ENCODE data around the gene PPHLN1.

The PPHLN1 gene

DNA sequence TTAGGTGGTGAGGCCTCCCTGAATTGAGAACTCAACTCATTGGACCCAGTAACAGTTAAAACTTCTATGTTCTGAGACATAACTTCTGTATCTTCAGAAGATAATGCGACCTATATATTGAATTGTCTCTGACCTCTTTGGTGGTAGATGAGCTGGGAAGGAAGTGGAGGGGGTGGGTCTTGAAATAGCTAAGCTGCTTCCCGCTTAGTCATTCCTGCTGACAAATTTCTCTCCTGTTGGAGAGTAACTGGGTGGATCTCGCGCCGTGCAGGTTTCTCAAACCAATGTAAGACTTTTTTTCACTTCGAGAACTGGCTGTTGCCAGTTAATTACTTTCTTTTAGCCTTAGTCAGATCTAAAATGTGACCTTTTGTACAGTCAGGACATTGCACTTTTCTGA lies 100.8 kb downstream of the PPHLN1 start:
- no peak for TF ChIP-seq HDGF (IDR thresholded peaks at IDR 0.05; ENCODE audit: borderline replicate concordance)
- TF ChIP-seq ARNT (IDR thresholded peaks at IDR 0.05), result no peak
- no peak for TF ChIP-seq BHLHE40 (IDR thresholded peaks at IDR 0.05; ENCODE audit: borderline replicate concordance)
- no peak for TF ChIP-seq CTBP1 (IDR thresholded peaks at IDR 0.05; ENCODE audit: borderline replicate concordance)
- no peak for TF ChIP-seq ELF4 (IDR thresholded peaks at IDR 0.05)
- TF ChIP-seq L3MBTL2 (conservative IDR thresholded peaks at IDR 0.05), result no peak
- no peak for TF ChIP-seq LEF1 (IDR thresholded peaks at IDR 0.05; ENCODE audit: borderline replicate concordance)
- TF ChIP-seq SUZ12 (IDR thresholded peaks at IDR 0.05), result no peak
- TF ChIP-seq ZNF384 (IDR thresholded peaks at IDR 0.05), result no peak
- TF ChIP-seq SP1 (IDR thresholded peaks at IDR 0.05), result no peak
- no peak for TF ChIP-seq FOXK2 (IDR thresholded peaks at IDR 0.05)
- CTCF ChIA-PET, result no interaction called here
- DNase-seq (ENCODE audit: extremely low spot score), result no peak
- POLR2A ChIA-PET, result no interaction called here

DNA sequence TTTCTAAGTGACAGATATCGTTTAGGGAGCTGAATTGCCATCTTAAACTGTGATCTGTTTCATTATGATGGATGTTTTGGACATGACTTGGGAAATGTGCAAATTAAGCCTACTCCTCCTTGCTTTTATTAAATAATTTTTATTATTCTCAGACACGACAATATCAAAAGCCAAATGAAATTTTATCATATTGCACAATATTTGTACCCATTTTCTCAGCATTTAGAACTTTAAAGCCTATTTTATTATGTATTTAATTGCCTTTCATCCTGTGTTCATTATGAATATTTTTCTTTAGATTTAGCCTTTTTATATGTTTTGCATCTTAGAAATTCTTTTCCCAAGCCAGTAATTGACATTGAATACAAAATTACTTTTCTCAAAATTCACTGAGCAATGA lies 102.9 kb downstream of the PPHLN1 start:
- POLR2A ChIA-PET, result no interaction called here
- CTCF ChIA-PET, result interaction anchor here (0.7 kb wide), 1 partner anchor 1107 kb away, joined by 3 read pairs; no protein-coding TSS in a partner anchor
- DNase-seq (ENCODE audit: extremely low spot score), result no peak
- TF ChIP-seq ELF4 (IDR thresholded peaks at IDR 0.05) (no peak), LEF1 (IDR thresholded peaks at IDR 0.05; ENCODE audit: borderline replicate concordance) (no peak), FOXM1 (IDR thresholded peaks at IDR 0.05; ENCODE audit: borderline replicate concordance) (no peak), HDGF (IDR thresholded peaks at IDR 0.05; ENCODE audit: borderline replicate concordance) (no peak), TARDBP (IDR thresholded peaks at IDR 0.05) (no peak), L3MBTL2 (conservative IDR thresholded peaks at IDR 0.05) (no peak), ARNT (IDR thresholded peaks at IDR 0.05) (no peak)

DNA sequence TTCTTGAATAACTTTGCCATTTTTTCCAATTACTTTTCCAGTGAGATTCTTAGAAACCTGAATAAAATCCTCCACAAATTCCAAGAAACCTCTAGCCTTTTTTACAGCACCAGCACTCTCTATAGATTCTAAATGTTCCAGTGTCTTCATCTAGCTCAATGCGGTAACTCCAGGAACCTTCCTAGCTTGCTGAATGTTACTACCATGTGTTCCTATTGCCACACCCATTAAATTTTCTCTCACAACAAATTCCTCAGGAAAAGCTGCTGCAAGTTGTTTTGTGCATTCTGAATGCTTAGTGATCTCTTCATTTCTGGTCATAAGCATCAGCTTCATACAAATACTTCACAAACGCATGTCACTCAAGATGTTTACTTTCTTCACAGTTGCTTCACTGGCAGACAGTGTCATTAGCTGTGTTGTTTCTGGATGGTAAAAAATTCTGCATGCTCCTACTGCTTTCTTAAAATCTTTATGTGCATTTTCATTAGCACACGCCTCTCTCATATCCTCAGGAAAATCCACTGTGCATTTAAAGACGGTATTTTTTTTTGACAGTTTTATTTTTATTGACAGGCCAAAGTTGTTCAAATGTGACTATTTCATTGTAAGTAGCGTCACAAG lies 106.7 kb downstream of the PPHLN1 start:
- ChIA-PET POLR2A (interaction anchor here (1.0 kb wide), 1 partner anchor 10 kb away, joined by 3 read pairs; no protein-coding TSS in a partner anchor), CTCF (no interaction called here)
- TF ChIP-seq HDGF (IDR thresholded peaks at IDR 0.05; ENCODE audit: borderline replicate concordance) (no peak), FOXM1 (IDR thresholded peaks at IDR 0.05; ENCODE audit: borderline replicate concordance) (no peak), ELF4 (IDR thresholded peaks at IDR 0.05) (no peak), NFRKB (IDR thresholded peaks at IDR 0.05) (no peak), LEF1 (IDR thresholded peaks at IDR 0.05; ENCODE audit: borderline replicate concordance) (no peak), FOXA1 (IDR thresholded peaks at IDR 0.05) (no peak), TARDBP (IDR thresholded peaks at IDR 0.05) (no peak), SUZ12 (IDR thresholded peaks at IDR 0.05) (no peak), BHLHE40 (IDR thresholded peaks at IDR 0.05; ENCODE audit: borderline replicate concordance) (no peak), FOXK2 (IDR thresholded peaks at IDR 0.05) (no peak), ARNT (IDR thresholded peaks at IDR 0.05) (no peak), SP1 (IDR thresholded peaks at IDR 0.05) (no peak), L3MBTL2 (conservative IDR thresholded peaks at IDR 0.05) (no peak), ZNF384 (IDR thresholded peaks at IDR 0.05) (no peak), CTBP1 (IDR thresholded peaks at IDR 0.05; ENCODE audit: borderline replicate concordance) (no peak)
- TF ChIP-seq, protein P1, sequence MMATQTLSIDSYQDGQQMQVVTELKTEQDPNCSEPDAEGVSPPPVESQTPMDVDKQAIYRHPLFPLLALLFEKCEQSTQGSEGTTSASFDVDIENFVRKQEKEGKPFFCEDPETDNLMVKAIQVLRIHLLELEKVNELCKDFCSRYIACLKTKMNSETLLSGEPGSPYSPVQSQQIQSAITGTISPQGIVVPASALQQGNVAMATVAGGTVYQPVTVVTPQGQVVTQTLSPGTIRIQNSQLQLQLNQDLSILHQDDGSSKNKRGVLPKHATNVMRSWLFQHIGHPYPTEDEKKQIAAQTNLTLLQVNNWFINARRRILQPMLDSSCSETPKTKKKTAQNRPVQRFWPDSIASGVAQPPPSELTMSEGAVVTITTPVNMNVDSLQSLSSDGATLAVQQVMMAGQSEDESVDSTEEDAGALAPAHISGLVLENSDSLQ (IDR thresholded peaks at IDR 0.05), result no peak

DNA sequence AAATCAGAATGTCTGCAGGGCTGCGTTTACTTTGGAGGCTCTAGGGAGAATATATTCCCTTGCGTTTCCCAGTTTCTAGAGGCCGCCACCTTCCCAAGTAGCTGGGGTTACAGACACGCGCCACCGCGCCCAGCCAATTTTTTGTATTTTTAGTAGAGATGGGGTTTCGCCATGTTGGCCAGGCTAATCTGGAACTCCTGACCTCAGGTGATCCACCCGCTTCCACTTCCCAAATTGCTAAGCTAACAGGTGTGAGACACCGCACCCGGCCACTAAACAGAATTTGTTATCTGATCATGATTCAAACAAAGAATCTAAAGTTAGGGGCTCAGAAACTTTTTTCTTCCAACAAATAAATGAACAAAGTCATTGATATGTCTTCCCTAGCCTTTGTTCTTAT lies 114.6 kb downstream of the PPHLN1 start:
- DNase-seq (ENCODE audit: extremely low spot score), result no peak
- CTCF ChIA-PET, result no interaction called here
- no peak for TF ChIP-seq SUZ12 (IDR thresholded peaks at IDR 0.05)
- no peak for TF ChIP-seq TARDBP (IDR thresholded peaks at IDR 0.05)
- TF ChIP-seq SP1 (IDR thresholded peaks at IDR 0.05), result no peak
- no peak for TF ChIP-seq ELF4 (IDR thresholded peaks at IDR 0.05)
- no peak for TF ChIP-seq ARNT (IDR thresholded peaks at IDR 0.05)
- TF ChIP-seq NFRKB (IDR thresholded peaks at IDR 0.05), result no peak
- TF ChIP-seq CTBP1 (IDR thresholded peaks at IDR 0.05; ENCODE audit: borderline replicate concordance), result no peak
- TF ChIP-seq BHLHE40 (IDR thresholded peaks at IDR 0.05; ENCODE audit: borderline replicate concordance), result no peak
- TF ChIP-seq FOXK2 (IDR thresholded peaks at IDR 0.05), result no peak
- no peak for TF ChIP-seq HDGF (IDR thresholded peaks at IDR 0.05; ENCODE audit: borderline replicate concordance)
- no peak for TF ChIP-seq LEF1 (IDR thresholded peaks at IDR 0.05; ENCODE audit: borderline replicate concordance)
- TF ChIP-seq FOXM1 (IDR thresholded peaks at IDR 0.05; ENCODE audit: borderline replicate concordance), result no peak
- TF ChIP-seq, protein P1 (IDR thresholded peaks at IDR 0.05), result no peak
- TF ChIP-seq ZNF384 (IDR thresholded peaks at IDR 0.05), result no peak
- no peak for TF ChIP-seq FOXA1 (IDR thresholded peaks at IDR 0.05)
- TF ChIP-seq L3MBTL2 (conservative IDR thresholded peaks at IDR 0.05), result no peak
- POLR2A ChIA-PET, result no interaction called here

More for the DNA sequence above, 106.7 kb downstream of the PPHLN1 start:
- DNase-seq (ENCODE audit: extremely low spot score), result no peak

DNA sequence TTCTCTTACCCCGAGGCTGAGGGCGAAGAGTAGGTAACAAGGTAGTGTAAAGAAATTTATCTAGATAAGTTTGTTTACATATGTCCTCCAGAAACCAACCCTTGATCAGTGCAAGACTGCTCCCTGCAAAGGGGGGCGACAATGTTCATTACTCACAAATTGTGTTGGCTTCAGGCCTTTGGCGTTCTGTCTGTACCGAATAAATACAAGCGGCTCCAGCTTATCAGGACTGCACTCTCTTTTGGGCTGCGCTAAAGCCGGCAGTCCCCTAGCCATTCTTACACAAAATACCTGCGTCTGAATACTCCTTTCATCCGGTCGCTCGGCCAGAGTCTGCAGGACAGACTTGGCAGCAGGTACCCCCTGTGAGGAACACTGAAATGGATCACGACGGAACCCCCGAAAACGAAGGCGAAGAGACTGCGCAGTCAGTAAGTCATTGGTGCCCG lies 116.4 kb downstream of the PPHLN1 start:
- no peak for DNase-seq (ENCODE audit: extremely low spot score)
- ChIA-PET POLR2A (interaction anchor here (0.5 to 1.1 kb wide), 2 partner anchors 10 to 910 kb away, joined by 3 read pairs; no protein-coding TSS in a partner anchor), CTCF (no interaction called here)
- TF ChIP-seq CTBP1 (IDR thresholded peaks at IDR 0.05; ENCODE audit: borderline replicate concordance) (no peak), SUZ12 (IDR thresholded peaks at IDR 0.05) (no peak), ARNT (IDR thresholded peaks at IDR 0.05) (no peak), BHLHE40 (IDR thresholded peaks at IDR 0.05; ENCODE audit: borderline replicate concordance) (no peak), ZNF384 (IDR thresholded peaks at IDR 0.05) (no peak), L3MBTL2 (conservative IDR thresholded peaks at IDR 0.05) (no peak), ELF4 (IDR thresholded peaks at IDR 0.05) (no peak), LEF1 (IDR thresholded peaks at IDR 0.05; ENCODE audit: borderline replicate concordance) (no peak), FOXK2 (IDR thresholded peaks at IDR 0.05) (no peak), FOXM1 (IDR thresholded peaks at IDR 0.05; ENCODE audit: borderline replicate concordance) (no peak), HDGF (IDR thresholded peaks at IDR 0.05; ENCODE audit: borderline replicate concordance) (no peak), FOXA1 (IDR thresholded peaks at IDR 0.05) (no peak), TARDBP (IDR thresholded peaks at IDR 0.05) (no peak), NFRKB (IDR thresholded peaks at IDR 0.05) (no peak), SP1 (IDR thresholded peaks at IDR 0.05) (no peak)
- TF ChIP-seq, protein P1 (IDR thresholded peaks at IDR 0.05), result no peak
